Measurements from ENCODE around the gene LDLRAD1. TPM values are rescaled to one million over a fixed set of nuclear protein-coding genes. Genes with fewer than 3 reads are reported as not detected.

LDLRAD1 gene
- total RNA-seq, 1 experiment from 2014 or later, result not detected

DNA sequence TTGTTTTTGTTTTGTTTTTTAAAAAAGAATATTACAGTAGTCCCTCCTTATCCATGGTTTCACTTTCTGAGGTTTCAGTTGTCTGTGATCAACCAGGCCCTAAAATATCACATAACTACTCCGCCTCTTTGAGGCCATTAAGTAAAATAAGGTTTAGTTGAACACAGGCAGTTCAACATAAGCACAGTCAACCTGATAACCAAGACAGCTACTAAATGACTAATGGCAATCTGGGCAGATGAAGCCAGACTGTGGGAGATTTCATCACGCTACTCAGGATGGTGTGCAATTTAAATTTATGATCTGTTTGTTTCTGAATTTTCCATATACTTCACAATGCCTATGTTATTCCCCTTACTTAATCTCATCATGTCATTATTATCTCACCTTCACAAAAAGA, 30.1 kb downstream of the LDLRAD1 start:
- no peak overlapping the region for H3K4me2 ChIP-seq (ENCODE audit: insufficient read depth, insufficient read length, low read length)
- no peaks in the 10 kb centered on the region for H3K27me3 ChIP-seq (ENCODE audit: insufficient read depth, low read length)
- WGBS (ENCODE audit: extremely low coverage, insufficient read length, low lambda C conversion rate), result no CpG with 5 or more reads among the region's 2 CpGs

More for the DNA sequence above, 30.1 kb downstream of the LDLRAD1 start:
- H3K27ac Mint-ChIP-seq, result no peak overlapping the region
- no peak overlapping the region for H3T11ph ChIP-seq (ENCODE audit: low read length)
- no peaks in the 10 kb centered on the region for H4K20me1 ChIP-seq (ENCODE audit: control insufficient read depth, insufficient read depth, insufficient read length)
- H2AK5ac ChIP-seq (ENCODE audit: insufficient read length, low read length), result no peak overlapping the region
- no peak overlapping the region for H2BK20ac ChIP-seq (ENCODE audit: low read depth, low read length, poor library complexity, severe bottlenecking)
- no peak overlapping the region for H2BK15ac ChIP-seq (ENCODE audit: low read depth, low read length)
- H3K18ac ChIP-seq (ENCODE audit: insufficient read length, low read depth, low read length), result no peak overlapping the region
- H3K27ac ChIP-seq (ENCODE audit: insufficient read length, low read depth, low read length), result no peak overlapping the region
- H4K8ac ChIP-seq (replicated peaks; ENCODE audit: insufficient read length, low read depth, low read length), result no peak overlapping the region
- no peaks in the 10 kb centered on the region for H3K79me1 ChIP-seq (ENCODE audit: insufficient read depth, low read depth, low read length, poor library complexity, severe bottlenecking)
- H3K9me3 Mint-ChIP-seq, result no peaks in the 10 kb centered on the region; a peak in 1 of 5 replicates
- DNase-seq, result no peak
- no peaks in the 10 kb centered on the region for H3K23me2 ChIP-seq (ENCODE audit: insufficient read length, low read depth, low read length, poor library complexity, severe bottlenecking)
- H2BK120ac ChIP-seq (ENCODE audit: low read depth, low read length, poor library complexity, severe bottlenecking), result no peak overlapping the region
- no peaks in the 10 kb centered on the region for H3K79me2 ChIP-seq (ENCODE audit: insufficient read depth, low read length)
- no peak overlapping the region for H4K91ac ChIP-seq (ENCODE audit: insufficient read length, low read depth, low read length)
- H3K4me1 ChIP-seq (ENCODE audit: insufficient read depth, low read length), result no peaks in the 10 kb centered on the region
- H3K23ac ChIP-seq (ENCODE audit: insufficient read length, low read depth, low read length), result no peak overlapping the region
- H3K36me3 Mint-ChIP-seq (ENCODE audit: insufficient read depth in 1 of 3, low read depth in 3 of 3), result no peaks in the 10 kb centered on the region; a peak in 1 of 7 replicates
- H3K56ac ChIP-seq (ENCODE audit: insufficient read length, low read depth, low read length), result no peak overlapping the region
- no peak overlapping the region for H3K4me3 Mint-ChIP-seq
- no peaks in the 10 kb centered on the region for H3K9me3 ChIP-seq (ENCODE audit: control insufficient read depth, low read depth, low read length)
- H3K9ac ChIP-seq (ENCODE audit: extremely low read depth, insufficient read length, low read length), result no peak overlapping the region
- H3K27me3 Mint-ChIP-seq (ENCODE audit: low read depth), result peaks cover 4% of the 10 kb centered on the region; the same call in 1 of the 2 replicates
- no peak overlapping the region for H4K5ac ChIP-seq (ENCODE audit: insufficient read length, low read depth, low read length)
- peaks cover 3 to 4% of the 10 kb centered on the region in 2 experiments for H3K4me1 Mint-ChIP-seq
- H2BK5ac ChIP-seq (ENCODE audit: insufficient read length, low read length), result no peak overlapping the region
- TF ChIP-seq CTCF (conservative IDR thresholded peaks at IDR 0.05), result no peak
- no peak overlapping the region for H3K14ac ChIP-seq (ENCODE audit: insufficient read depth, low read length)
- no peak overlapping the region for H2BK12ac ChIP-seq (ENCODE audit: insufficient read length, low read depth, low read length)
- H2AFZ ChIP-seq (ENCODE audit: low read length), result no peak overlapping the region
- H3K4ac ChIP-seq (ENCODE audit: low read depth, low read length), result no peak overlapping the region

All from H9 (cell line).